ENCODE measurements around the gene RAPGEF3. TPM values are rescaled to one million over a fixed set of nuclear protein-coding genes. Genes with fewer than 3 reads are reported as not detected.

Gene RAPGEF3
- total and polyA plus RNA-seq, 2 of the 8 experiments (the other 6 are each of a cell fraction or from before 2014, with no cell fraction given) = 5.0 to 9.4 TPM

DNA sequence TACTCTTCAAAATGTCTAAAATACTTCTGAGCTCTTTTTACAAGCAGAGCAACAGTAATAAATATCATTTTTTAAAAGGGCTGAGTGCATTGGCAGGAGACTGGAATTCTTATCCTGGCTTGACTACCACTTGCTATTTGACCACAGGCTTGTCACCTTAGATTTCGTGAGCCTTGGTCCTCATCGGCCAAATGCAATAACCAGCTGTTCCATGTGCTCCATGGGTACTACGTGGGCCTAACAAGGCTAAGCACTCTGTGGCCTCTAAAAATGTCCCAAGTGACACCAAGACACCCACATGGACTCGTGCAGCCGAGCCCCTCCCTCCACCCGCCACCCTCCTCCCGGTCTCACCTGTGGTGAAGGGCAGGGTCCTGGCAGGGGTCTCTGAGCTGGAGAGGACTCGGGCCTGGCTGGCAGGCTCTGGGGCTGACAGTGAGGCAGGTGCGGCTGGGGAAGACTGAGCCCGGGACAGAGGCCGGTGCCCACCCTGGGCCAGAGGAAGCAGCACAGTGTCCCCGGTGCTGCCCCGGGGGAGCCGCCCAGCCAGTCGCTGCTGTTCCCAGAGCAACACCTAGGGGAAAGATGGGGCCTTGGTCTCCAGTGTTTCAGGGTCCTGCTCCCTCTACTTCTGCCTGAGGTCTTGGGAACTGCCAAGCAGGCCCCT is 34.5 kb upstream of the RAPGEF3 start:
- peaks cover 0 to 4% (median under 1%) of the 10 kb centered on the region in 4 experiments; a peak in 3 of 7 replicates for H3K4me1 ChIP-seq (replicated peaks in 1 of 4; ENCODE audit: control insufficient read depth in 3 of 4, insufficient read depth in 4 of 4, low read length in 3 of 4)
- no peak overlapping the region for H4K91ac ChIP-seq (replicated peaks; ENCODE audit: insufficient read length, low read length)
- POLR2A ChIA-PET (ENCODE audit: partially characterized antibody) = interaction anchor here (1.2 kb wide), 1 partner anchor 37 kb away, joined by 3 read pairs; no protein-coding TSS in a partner anchor
- H4K8ac ChIP-seq (ENCODE audit: extremely low read depth, insufficient read depth, low read length) = no peak overlapping the region
- no peaks in the 10 kb centered on the region for H3K9me3 ChIP-seq (ENCODE audit: insufficient read depth in 2 of 2, low read depth in 1 of 2, low read length in 1 of 2)
- 97% methylated on average over 14 of the region's 15 CpGs; no CpG with 5 or more reads in 1 of the 2 experiments for WGBS, 2 experiments (ENCODE audit: extremely low coverage in 1 of 2, insufficient coverage in 1 of 2, insufficient read length in 1 of 2, insufficient replicate concordance in 2 of 2, low coverage in 1 of 2, low lambda C conversion rate in 2 of 2, missing lambda C conversion rate in 1 of 2)
- FAIRE-seq (no peak), DNase-seq (ENCODE audit: low read depth in 1 of 2, low spot score in 2 of 2) (no peak)
- H2BK120ac ChIP-seq (replicated peaks; ENCODE audit: low read depth, low read length) = no peak overlapping the region
- H3K23ac ChIP-seq (ENCODE audit: insufficient read length) = no peak overlapping the region
- no peak overlapping the region for H2AK5ac ChIP-seq (ENCODE audit: low read depth, low read length)
- no peak overlapping the region for H2BK12ac ChIP-seq (ENCODE audit: low read depth, low read length)
- H2BK20ac ChIP-seq (ENCODE audit: low read length) = no peak overlapping the region
- no peak overlapping the region for H3K4me2 ChIP-seq (ENCODE audit: insufficient read depth in 1 of 2, low read depth in 2 of 2, low read length in 2 of 2)
- H3K79me1 ChIP-seq (ENCODE audit: low read depth, low read length) = 0 out of 2 replicates have a peak, but pooled peaks cover 2% of the 10 kb centered on the region
- no peaks in the 10 kb centered on the region for H3K27me3 ChIP-seq (replicated peaks in 1 of 4; ENCODE audit: control insufficient read depth in 3 of 4, extremely low read depth in 1 of 4, insufficient read depth in 3 of 4, low read length in 3 of 4)
- no peak overlapping the region for H3K18ac ChIP-seq (ENCODE audit: extremely low read depth, low read length)
- no peak overlapping the region for H3K56ac ChIP-seq (replicated peaks; ENCODE audit: insufficient read length, low read depth, low read length)
- H3K27ac ChIP-seq (ENCODE audit: low read depth, low read length) = no peak overlapping the region
- no peaks in the 10 kb centered on the region for H3K79me2 ChIP-seq (ENCODE audit: control insufficient read depth in 1 of 2, insufficient read depth in 2 of 2, low read length in 2 of 2)
- no peak overlapping the region for H2BK15ac ChIP-seq (ENCODE audit: low read length)
- no peak overlapping the region for H3K9ac ChIP-seq (replicated peaks in 1 of 4; ENCODE audit: extremely low read depth in 1 of 4, low read depth in 3 of 4, low read length in 3 of 4)
- H2BK5ac ChIP-seq (ENCODE audit: low read depth, low read length) = no peak overlapping the region
- CTCF ChIA-PET (ENCODE audit: partially characterized antibody) = interaction anchor here (1.1 to 58.8 kb wide), 8 partner anchors 12 to 77 kb away, joined by 3 to 2442 read pairs (median 10); partner anchors contain the start of genes ENDOU, RAPGEF3 and RPAP3
- no peak overlapping the region for H4K5ac ChIP-seq (ENCODE audit: insufficient read length, low read depth, low read length)
- no peak overlapping the region for H3K4ac ChIP-seq (replicated peaks; ENCODE audit: insufficient read length, low read depth, low read length)
- H3K23me2 ChIP-seq (ENCODE audit: low read depth, low read length) = no peaks in the 10 kb centered on the region
- H2AFZ ChIP-seq (ENCODE audit: low read length) = no peak overlapping the region
- no peak overlapping the region for H3K14ac ChIP-seq (ENCODE audit: insufficient read length)
- H4K20me1 ChIP-seq (replicated peaks in 1 of 2; ENCODE audit: control insufficient read depth in 1 of 2, insufficient read depth in 2 of 2, low read length in 2 of 2) = peaks cover 2 to 3% of the 10 kb centered on the region in 2 experiments
- H3K4me3 ChIP-seq (ENCODE audit: extremely low read depth in 1 of 4, insufficient read depth in 2 of 4, low read depth in 3 of 4, low read length in 4 of 4) = no peak overlapping the region
- peaks cover 11 to 52% (median 33%) of the 10 kb centered on the region in 4 experiments; a peak in 7 of 8 replicates for H3K36me3 ChIP-seq (ENCODE audit: control insufficient read depth in 2 of 4, insufficient read depth in 4 of 4, low read length in 3 of 4)
- no peak for TF ChIP-seq CHD1 (IDR thresholded peaks at IDR 0.05; ENCODE audit: low read depth, low read length)
- no peak for TF ChIP-seq CBX5 (IDR thresholded peaks at IDR 0.05; ENCODE audit: low read depth, low read length)
- TF ChIP-seq HDAC2 (IDR thresholded peaks at IDR 0.05; ENCODE audit: borderline replicate concordance in 1 of 2, low read depth in 2 of 2, low read length in 2 of 2) = no peak
- TF ChIP-seq, protein P1, sequence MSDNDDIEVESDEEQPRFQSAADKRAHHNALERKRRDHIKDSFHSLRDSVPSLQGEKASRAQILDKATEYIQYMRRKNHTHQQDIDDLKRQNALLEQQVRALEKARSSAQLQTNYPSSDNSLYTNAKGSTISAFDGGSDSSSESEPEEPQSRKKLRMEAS (IDR thresholded peaks at IDR 0.05) = no peak
- TF ChIP-seq, protein P2, sequence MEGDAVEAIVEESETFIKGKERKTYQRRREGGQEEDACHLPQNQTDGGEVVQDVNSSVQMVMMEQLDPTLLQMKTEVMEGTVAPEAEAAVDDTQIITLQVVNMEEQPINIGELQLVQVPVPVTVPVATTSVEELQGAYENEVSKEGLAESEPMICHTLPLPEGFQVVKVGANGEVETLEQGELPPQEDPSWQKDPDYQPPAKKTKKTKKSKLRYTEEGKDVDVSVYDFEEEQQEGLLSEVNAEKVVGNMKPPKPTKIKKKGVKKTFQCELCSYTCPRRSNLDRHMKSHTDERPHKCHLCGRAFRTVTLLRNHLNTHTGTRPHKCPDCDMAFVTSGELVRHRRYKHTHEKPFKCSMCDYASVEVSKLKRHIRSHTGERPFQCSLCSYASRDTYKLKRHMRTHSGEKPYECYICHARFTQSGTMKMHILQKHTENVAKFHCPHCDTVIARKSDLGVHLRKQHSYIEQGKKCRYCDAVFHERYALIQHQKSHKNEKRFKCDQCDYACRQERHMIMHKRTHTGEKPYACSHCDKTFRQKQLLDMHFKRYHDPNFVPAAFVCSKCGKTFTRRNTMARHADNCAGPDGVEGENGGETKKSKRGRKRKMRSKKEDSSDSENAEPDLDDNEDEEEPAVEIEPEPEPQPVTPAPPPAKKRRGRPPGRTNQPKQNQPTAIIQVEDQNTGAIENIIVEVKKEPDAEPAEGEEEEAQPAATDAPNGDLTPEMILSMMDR (IDR thresholded peaks at IDR 0.05; ENCODE audit: control extremely low read depth in 1 of 3, insufficient read depth in 1 of 3, low read depth in 1 of 3, low read length in 3 of 3) = no peak
- no peak for TF ChIP-seq JUN (IDR thresholded peaks at IDR 0.05; ENCODE audit: low read depth, low read length)
- TF ChIP-seq RAD21 (IDR thresholded peaks at IDR 0.05 in 1 of 2, conservative IDR thresholded peaks at IDR 0.05 in 1 of 2; ENCODE audit: low read depth in 2 of 2, low read length in 2 of 2) = no peak
- TF ChIP-seq SP1 (IDR thresholded peaks at IDR 0.05; ENCODE audit: low read depth, low read length) = no peak
- TF ChIP-seq KDM4A (IDR thresholded peaks at IDR 0.05; ENCODE audit: low read depth, low read length, severe bottlenecking) = no peak

Data from H1 (cell line).